ENCODE data around the gene CYB561D1. TPM values are rescaled to one million over a fixed set of nuclear protein-coding genes. Genes with fewer than 3 reads are reported as not detected.

CYB561D1 gene
- total and polyA plus RNA-seq, 2 donors (not counting 3 experiments of a cell fraction or from before 2014, with no cell fraction given), result 7.2 to 7.3 TPM

GRCh38 chr1:109541102-109541501 lies 47.2 kb downstream of the CYB561D1 start:
- H3K27me3 ChIP-seq (ENCODE audit: control insufficient read depth in 2 of 2, insufficient read depth in 2 of 2, low read length in 2 of 2), result peaks cover 0 to 2% of the 10 kb centered on the region in 2 experiments
- TF ChIP-seq MYC (IDR thresholded peaks at IDR 0.05; ENCODE audit: low read depth, low read length) (no peak), JUN (IDR thresholded peaks at IDR 0.05; ENCODE audit: borderline replicate concordance, insufficient read depth, insufficient read length, low read depth) (no peak), POLR2A (IDR thresholded peaks at IDR 0.05; ENCODE audit: low read depth, low read length) (no peak), EZH2 (IDR thresholded peaks at IDR 0.05; ENCODE audit: borderline replicate concordance, low read depth, low read length, severe bottlenecking) (no peak), CTCF (IDR thresholded peaks at IDR 0.05; ENCODE audit: extremely low read depth in 1 of 2, insufficient read depth in 1 of 2, low read depth in 1 of 2, low read length in 2 of 2) (no peak), FOS (IDR thresholded peaks at IDR 0.05; ENCODE audit: borderline replicate concordance, insufficient read depth, low read length) (no peak)
- no peak for DNase-seq (ENCODE audit: low read depth, low spot score)
- no peaks in the 10 kb centered on the region for H3K36me3 ChIP-seq (ENCODE audit: control insufficient read depth in 2 of 2, extremely low read depth in 1 of 2, insufficient read depth in 2 of 2, low read length in 2 of 2)
- H3K4me3 ChIP-seq (replicated peaks in 1 of 3; ENCODE audit: insufficient read depth in 1 of 3, low read depth in 1 of 3, low read length in 3 of 3), result no peak overlapping the region
- no peaks in the 10 kb centered on the region for H3K9me1 ChIP-seq (replicated peaks; ENCODE audit: control insufficient read depth, extremely low read depth, insufficient read depth, low read length)
- H3K4me2 ChIP-seq (ENCODE audit: insufficient read depth, low read length), result no peak overlapping the region
- FAIRE-seq, result no peak
- no peak overlapping the region for H3K27ac ChIP-seq (ENCODE audit: insufficient read depth, low read depth, low read length)
- H2AFZ ChIP-seq (ENCODE audit: low read depth, low read length), result no peak overlapping the region
- H3K4me1 ChIP-seq (ENCODE audit: control insufficient read depth, extremely low read depth, insufficient read depth, low read length), result no peaks in the 10 kb centered on the region
- ChIA-PET POLR2A (no interaction called here), CTCF (interaction anchor here (1.2 to 6.1 kb wide), 6 partner anchors 9 to 443 kb away, joined by 3 to 42 read pairs (median 8); partner anchors contain the start of gene AHCYL1)
- no peaks in the 10 kb centered on the region for H3K9me3 ChIP-seq (replicated peaks; ENCODE audit: control insufficient read depth, insufficient read depth, low read length)
- intact Hi-C loops (cut with micrococcal nuclease) (loop anchor here (10.0 kb wide), 1 partner anchor 354 kb away; no protein-coding TSS in a partner anchor), dilution Hi-C loops (cut with MboI; ENCODE audit: extremely low pct_ligation_motif_present, low sequenced_read_pairs) (no loop called here)
- BruUV-seq (replicated peaks), result no TSS peak
- H3K79me2 ChIP-seq (ENCODE audit: control insufficient read depth, insufficient read depth, low read length), result no peaks in the 10 kb centered on the region
- H4K20me1 ChIP-seq (replicated peaks; ENCODE audit: control insufficient read depth, extremely low read depth, insufficient read depth, low read length), result no peaks in the 10 kb centered on the region
- H3K9ac ChIP-seq (replicated peaks; ENCODE audit: extremely low read depth, insufficient read depth, low read length), result no peak overlapping the region

GRCh38 chr1:109542657-109543056 lies 48.8 kb downstream of the CYB561D1 start:
- Histone ChIP-seq H3K27me3 (ENCODE audit: control insufficient read depth in 2 of 2, insufficient read depth in 2 of 2, low read length in 2 of 2) (peaks cover 0 to 2% of the 10 kb centered on the region in 2 experiments), H4K20me1 (replicated peaks; ENCODE audit: control insufficient read depth, extremely low read depth, insufficient read depth, low read length) (no peaks in the 10 kb centered on the region), H3K9me3 (replicated peaks; ENCODE audit: control insufficient read depth, insufficient read depth, low read length) (no peaks in the 10 kb centered on the region), H3K4me1 (ENCODE audit: control insufficient read depth, extremely low read depth, insufficient read depth, low read length) (peaks cover 13% of the 10 kb centered on the region), H2AFZ (ENCODE audit: low read depth, low read length) (no peak overlapping the region), H3K4me3 (replicated peaks in 1 of 3; ENCODE audit: insufficient read depth in 1 of 3, low read depth in 1 of 3, low read length in 3 of 3) (no peak overlapping the region), H3K9ac (replicated peaks; ENCODE audit: extremely low read depth, insufficient read depth, low read length) (no peak overlapping the region), H3K4me2 (ENCODE audit: insufficient read depth, low read length) (no peak overlapping the region), H3K27ac (ENCODE audit: insufficient read depth, low read depth, low read length) (no peak overlapping the region), H3K79me2 (ENCODE audit: control insufficient read depth, insufficient read depth, low read length) (peaks cover 3% of the 10 kb centered on the region), H3K9me1 (replicated peaks; ENCODE audit: control insufficient read depth, extremely low read depth, insufficient read depth, low read length) (no peaks in the 10 kb centered on the region), H3K36me3 (ENCODE audit: control insufficient read depth in 2 of 2, extremely low read depth in 1 of 2, insufficient read depth in 2 of 2, low read length in 2 of 2) (no peaks in the 10 kb centered on the region)
- no peak for DNase-seq (ENCODE audit: low read depth, low spot score)
- intact Hi-C loops (cut with micrococcal nuclease) (loop anchor here (10.0 kb wide), 1 partner anchor 352 kb away; no protein-coding TSS in a partner anchor), dilution Hi-C loops (cut with MboI; ENCODE audit: extremely low pct_ligation_motif_present, low sequenced_read_pairs) (no loop called here)
- POLR2A ChIA-PET, result no interaction called here
- no peak for TF ChIP-seq EZH2 (IDR thresholded peaks at IDR 0.05; ENCODE audit: borderline replicate concordance, low read depth, low read length, severe bottlenecking)
- no peak for TF ChIP-seq POLR2AphosphoS5 (IDR thresholded peaks at IDR 0.05; ENCODE audit: insufficient read depth, low read depth, low read length)
- no peak for TF ChIP-seq JUN (IDR thresholded peaks at IDR 0.05; ENCODE audit: borderline replicate concordance, insufficient read depth, insufficient read length, low read depth)
- TF ChIP-seq POLR2A (IDR thresholded peaks at IDR 0.05; ENCODE audit: low read depth, low read length), result no peak
- TF ChIP-seq GATA2 (IDR thresholded peaks at IDR 0.05; ENCODE audit: insufficient read depth, insufficient read length, low read depth, low read length), result no peak
- no peak for TF ChIP-seq MAX (IDR thresholded peaks at IDR 0.05; ENCODE audit: insufficient read depth, insufficient read length)
- TF ChIP-seq FOS (IDR thresholded peaks at IDR 0.05; ENCODE audit: borderline replicate concordance, insufficient read depth, low read length), result no peak
- no peak for TF ChIP-seq CTCF (IDR thresholded peaks at IDR 0.05; ENCODE audit: extremely low read depth in 1 of 2, insufficient read depth in 1 of 2, low read depth in 1 of 2, low read length in 2 of 2)
- no peak for TF ChIP-seq MYC (IDR thresholded peaks at IDR 0.05; ENCODE audit: low read depth, low read length)
- FAIRE-seq, result no peak
- CTCF ChIA-PET, result interaction anchor here (2.4 to 6.1 kb wide), 4 partner anchors 10 to 98 kb away, joined by 9 to 565 read pairs (median 34); no protein-coding TSS in a partner anchor
- no TSS peak for BruUV-seq (replicated peaks)

All from endothelial cell of umbilical vein (primary cell).